ENCODE results near the gene ENOPH1.
"Not testable (repeated sequence)": the region's sequence is repeated elsewhere in the genome, so short reads cannot be mapped to it uniquely, and the experiment has no call there.

ENOPH1 gene

GRCh38 chr4:82430193-82430963 lies at the start of gene ENOPH1, which contains the start of gene HNRNPDL:
ENOPH1 (plus strand) TSS chr4:82430590; CDS start chr4:82430830, 240 bp downstream.
HNRNPDL (minus strand) TSS chr4:82430462; CDS start chr4:82429690, 772 bp downstream.
- DNase-seq, result peak; percentile 88

- no peak for DNase-seq
Measured at GRCh38 chr4:82380831-82381230, 49.6 kb upstream of the ENOPH1 start.

- DNase-seq, result no peak
Measured at GRCh38 chr4:82381235-82381634, 49.2 kb upstream of the ENOPH1 start.

- no peak for DNase-seq
Measured at GRCh38 chr4:82381661-82382296, 48.6 kb upstream of the ENOPH1 start.

- DNase-seq, result no peak
Measured at GRCh38 chr4:82382751-82383150, 47.6 kb upstream of the ENOPH1 start.

GRCh38 chr4:82386312-82386711 lies 44.1 kb upstream of the ENOPH1 start:
- not testable (repeated sequence) for DNase-seq

GRCh38 chr4:82388405-82388804 lies 42.0 kb upstream of the ENOPH1 start:
- DNase-seq, result no peak

GRCh38 chr4:82390061-82390460 lies 40.3 kb upstream of the ENOPH1 start:
- DNase-seq, result not testable (repeated sequence)

- DNase-seq, result no peak
Measured at GRCh38 chr4:82394896-82395295, 35.5 kb upstream of the ENOPH1 start.

- DNase-seq, result no peak
Measured at GRCh38 chr4:82397527-82397926, 32.9 kb upstream of the ENOPH1 start.

GRCh38 chr4:82398263-82398662 lies 32.1 kb upstream of the ENOPH1 start:
- no peak for DNase-seq

GRCh38 chr4:82401600-82401999 lies 28.8 kb upstream of the ENOPH1 start:
- no peak for DNase-seq

GRCh38 chr4:82402196-82402775 lies 28.1 kb upstream of the ENOPH1 start:
- DNase-seq, result no peak

GRCh38 chr4:82403725-82404124 lies 26.7 kb upstream of the ENOPH1 start:
- no peak for DNase-seq

GRCh38 chr4:82415061-82415460 lies 15.3 kb upstream of the ENOPH1 start:
- DNase-seq, result not testable (repeated sequence)

- DNase-seq, result no peak
Measured at GRCh38 chr4:82415922-82416365, 14.4 kb upstream of the ENOPH1 start.

- no peak for DNase-seq
Measured at GRCh38 chr4:82419451-82419850, 10.9 kb upstream of the ENOPH1 start.

GRCh38 chr4:82421796-82422560 lies 8.4 kb upstream of the ENOPH1 start:
- no peak for DNase-seq

GRCh38 chr4:82422616-82423015 lies 7.8 kb upstream of the ENOPH1 start:
- no peak for DNase-seq

GRCh38 chr4:82423245-82424054 lies 6.9 kb upstream of the ENOPH1 start:
- no peak for DNase-seq

GRCh38 chr4:82425478-82425877 lies 4.9 kb upstream of the ENOPH1 start:
- no peak for DNase-seq

GRCh38 chr4:82428526-82428968 lies 1.8 kb upstream of the ENOPH1 start:
- no peak for DNase-seq

Data from NCI-H2171 (cell line).